Retinal pigment epithelial cell (primary cell): Measurements from ENCODE around the gene PCK1.
"Not testable (repeated sequence)": the region's sequence is repeated elsewhere in the genome, so short reads cannot be mapped to it uniquely, and the experiment has no call there.

Experiments
- DNase-seq: peaks from one replicate; pipeline ENCODE4 v3.0.0-alpha.2; 2010; ENCODE audit warnings: low read depth
- H3K4me3 ChIP-seq: 2 replicates; pipeline ENCODE4 v1.5.1; 2011; ENCODE audit warnings: mild to moderate bottlenecking, low read length, control low read depth, moderate library complexity
- TF ChIP-seq, protein P1 (sequence below): conservative IDR thresholded peaks from 2 replicates; pipeline ENCODE4 v1.5.1; 2011; ENCODE audit warnings: low read depth, low read length, control low read depth, inconsistent platforms

Gene PCK1

DNA sequence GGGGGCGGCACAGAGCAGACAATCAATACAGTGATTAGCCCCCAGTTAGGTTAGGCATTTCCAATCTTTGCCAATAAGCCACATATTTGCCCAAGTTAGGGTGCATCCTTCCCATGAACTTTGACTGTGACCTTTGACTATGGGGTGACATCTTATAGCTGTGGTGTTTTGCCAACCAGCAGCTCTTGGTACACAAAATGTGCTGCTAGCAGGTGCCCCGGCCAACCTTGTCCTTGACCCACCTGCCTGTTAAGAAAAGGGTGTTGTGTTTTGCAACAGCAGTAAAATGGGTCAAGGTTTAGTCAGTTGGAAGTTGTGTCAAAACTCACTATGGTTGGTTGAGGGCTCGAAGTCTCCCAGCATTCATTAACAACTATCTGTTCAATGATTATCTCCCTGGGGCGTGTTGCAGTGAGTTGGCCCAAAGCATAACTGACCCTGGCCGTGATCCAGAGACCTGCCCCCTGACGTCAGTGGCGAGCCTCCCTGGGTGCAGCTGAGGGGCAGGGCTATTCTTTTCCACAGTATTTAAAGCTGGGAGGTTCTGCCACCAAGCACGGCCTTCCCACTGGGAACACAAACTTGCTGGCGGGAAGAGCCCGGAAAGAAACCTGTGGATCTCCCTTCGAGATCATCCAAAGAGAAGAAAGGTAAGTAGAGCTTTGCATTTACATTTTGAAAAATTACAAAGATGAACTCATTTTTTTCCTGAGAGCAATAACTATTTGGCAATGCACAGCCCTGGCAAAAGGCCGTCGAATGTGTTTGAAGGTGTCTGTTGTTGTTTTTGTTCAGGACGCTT is at the start of gene PCK1:
Gene PCK1, plus strand, starts transcription at position 557 of the 802 bp plus-strand sequence. CDS start 302 bp downstream, outside the sequence.
- no peak for DNase-seq
- H3K4me3 ChIP-seq: no peak within 1 kb of the TSS
- TF ChIP-seq, protein P1, sequence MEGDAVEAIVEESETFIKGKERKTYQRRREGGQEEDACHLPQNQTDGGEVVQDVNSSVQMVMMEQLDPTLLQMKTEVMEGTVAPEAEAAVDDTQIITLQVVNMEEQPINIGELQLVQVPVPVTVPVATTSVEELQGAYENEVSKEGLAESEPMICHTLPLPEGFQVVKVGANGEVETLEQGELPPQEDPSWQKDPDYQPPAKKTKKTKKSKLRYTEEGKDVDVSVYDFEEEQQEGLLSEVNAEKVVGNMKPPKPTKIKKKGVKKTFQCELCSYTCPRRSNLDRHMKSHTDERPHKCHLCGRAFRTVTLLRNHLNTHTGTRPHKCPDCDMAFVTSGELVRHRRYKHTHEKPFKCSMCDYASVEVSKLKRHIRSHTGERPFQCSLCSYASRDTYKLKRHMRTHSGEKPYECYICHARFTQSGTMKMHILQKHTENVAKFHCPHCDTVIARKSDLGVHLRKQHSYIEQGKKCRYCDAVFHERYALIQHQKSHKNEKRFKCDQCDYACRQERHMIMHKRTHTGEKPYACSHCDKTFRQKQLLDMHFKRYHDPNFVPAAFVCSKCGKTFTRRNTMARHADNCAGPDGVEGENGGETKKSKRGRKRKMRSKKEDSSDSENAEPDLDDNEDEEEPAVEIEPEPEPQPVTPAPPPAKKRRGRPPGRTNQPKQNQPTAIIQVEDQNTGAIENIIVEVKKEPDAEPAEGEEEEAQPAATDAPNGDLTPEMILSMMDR: no peak

DNA sequence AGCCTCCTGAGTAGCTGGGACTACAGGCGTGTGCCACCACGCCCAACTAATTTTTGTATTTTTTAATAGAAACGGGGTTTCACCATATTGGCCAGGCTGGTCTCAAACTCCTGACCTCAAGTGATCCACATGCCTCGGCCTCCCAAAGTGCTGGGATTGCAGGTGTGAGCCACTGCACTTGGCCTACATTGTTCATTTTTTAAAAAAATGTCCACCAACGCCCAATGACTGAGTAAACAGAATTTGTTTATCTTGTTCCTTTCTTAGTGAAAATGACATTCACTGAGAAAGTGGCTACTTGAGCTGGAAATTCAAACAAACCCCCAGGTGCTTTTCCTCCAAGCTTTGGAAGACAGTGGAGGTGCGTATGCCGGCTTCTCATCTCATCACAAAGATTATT is 49.2 kb upstream of the PCK1 start:
- not testable (repeated sequence) for H3K4me3 ChIP-seq, DNase-seq

DNA sequence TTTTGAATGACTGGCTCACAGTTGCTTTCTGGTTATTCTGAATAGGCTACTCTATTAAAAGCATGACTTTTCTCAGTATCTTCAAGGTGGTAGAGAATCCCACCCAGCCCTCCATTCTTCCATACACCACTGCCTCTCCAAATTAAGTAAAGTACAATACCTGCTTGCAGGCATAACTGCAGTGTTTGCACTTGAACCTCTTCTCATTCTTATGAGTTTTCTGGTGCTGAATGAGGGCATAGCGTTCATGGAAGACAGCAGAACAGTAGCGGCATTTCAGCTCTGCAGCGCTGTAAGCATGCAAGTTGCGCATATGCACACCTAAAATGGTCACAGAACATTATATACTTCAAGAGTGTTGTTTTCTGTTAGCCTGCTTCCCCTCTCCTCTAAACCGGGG is 48.5 kb upstream of the PCK1 start:
- no peak overlapping the region for H3K4me3 ChIP-seq
- no peak for DNase-seq
- TF ChIP-seq, protein P1: no peak

DNA sequence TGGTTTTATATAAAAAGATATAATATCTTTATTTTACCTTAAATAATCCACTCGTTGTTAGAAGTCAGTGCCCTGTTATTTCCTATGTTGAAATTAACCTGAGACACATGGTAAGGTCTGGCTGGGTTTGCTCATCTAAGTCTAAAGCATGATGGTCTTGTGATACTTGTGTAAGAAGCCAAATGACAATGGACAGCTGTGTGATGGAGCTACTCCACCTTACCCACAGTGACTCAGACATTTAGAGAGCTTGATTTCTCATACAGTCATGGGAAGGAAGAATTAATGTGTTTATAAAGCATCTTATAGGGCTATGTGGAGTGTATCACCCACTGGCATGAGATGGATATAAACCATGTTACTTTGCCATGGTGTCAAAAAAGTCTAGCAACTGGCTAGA is 47.7 kb upstream of the PCK1 start:
- no peak for DNase-seq
- H3K4me3 ChIP-seq: no peak overlapping the region
- TF ChIP-seq, protein P1: no peak

DNA sequence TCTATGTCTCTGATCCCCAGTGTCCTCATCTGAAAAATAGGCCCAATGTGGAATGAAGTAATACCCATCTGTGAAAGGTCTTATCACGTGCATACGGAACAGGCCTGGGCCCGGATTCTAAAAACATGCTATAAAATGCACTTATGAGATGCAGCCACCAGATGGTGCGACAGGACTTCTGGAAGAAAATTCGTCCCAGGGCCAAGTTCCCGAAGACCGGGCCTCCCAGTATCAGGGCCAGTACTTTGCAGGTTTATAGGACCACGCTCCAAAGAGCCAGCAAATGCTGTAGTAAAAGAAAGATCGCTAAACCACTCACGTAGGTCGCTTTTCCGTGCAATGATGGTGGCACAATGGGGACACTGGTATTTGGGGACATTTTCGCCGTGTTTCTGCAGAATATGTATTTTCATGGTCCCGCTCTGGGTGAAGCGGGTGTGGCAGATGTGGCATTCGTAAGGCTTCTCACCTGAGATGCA is 46.6 kb upstream of the PCK1 start:
- TF ChIP-seq, protein P1: peak; percentile 73
- DNase-seq: peak; percentile 10
- H3K4me3 ChIP-seq: no peak overlapping the region

DNA sequence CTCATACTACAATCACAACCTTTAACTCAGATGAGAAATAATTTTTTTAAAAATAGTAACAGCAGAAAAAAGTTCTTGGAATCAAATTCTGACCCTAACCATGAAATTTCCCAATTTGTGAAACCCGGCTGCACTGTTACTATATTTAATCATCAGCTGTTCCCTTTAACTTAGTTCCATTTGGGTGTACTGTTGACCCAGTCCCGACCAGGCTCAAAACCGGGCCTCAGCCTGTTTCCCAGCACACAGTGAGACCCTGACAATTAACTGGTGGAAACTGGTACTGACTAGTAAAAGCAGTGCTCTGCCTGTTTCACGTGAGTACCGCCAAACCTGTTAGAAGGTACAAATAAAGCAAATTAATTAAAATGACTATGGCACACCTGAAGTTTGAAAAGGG is 43.0 kb upstream of the PCK1 start:
- TF ChIP-seq, protein P1: no peak
- DNase-seq: no peak
- no peak overlapping the region for H3K4me3 ChIP-seq

DNA sequence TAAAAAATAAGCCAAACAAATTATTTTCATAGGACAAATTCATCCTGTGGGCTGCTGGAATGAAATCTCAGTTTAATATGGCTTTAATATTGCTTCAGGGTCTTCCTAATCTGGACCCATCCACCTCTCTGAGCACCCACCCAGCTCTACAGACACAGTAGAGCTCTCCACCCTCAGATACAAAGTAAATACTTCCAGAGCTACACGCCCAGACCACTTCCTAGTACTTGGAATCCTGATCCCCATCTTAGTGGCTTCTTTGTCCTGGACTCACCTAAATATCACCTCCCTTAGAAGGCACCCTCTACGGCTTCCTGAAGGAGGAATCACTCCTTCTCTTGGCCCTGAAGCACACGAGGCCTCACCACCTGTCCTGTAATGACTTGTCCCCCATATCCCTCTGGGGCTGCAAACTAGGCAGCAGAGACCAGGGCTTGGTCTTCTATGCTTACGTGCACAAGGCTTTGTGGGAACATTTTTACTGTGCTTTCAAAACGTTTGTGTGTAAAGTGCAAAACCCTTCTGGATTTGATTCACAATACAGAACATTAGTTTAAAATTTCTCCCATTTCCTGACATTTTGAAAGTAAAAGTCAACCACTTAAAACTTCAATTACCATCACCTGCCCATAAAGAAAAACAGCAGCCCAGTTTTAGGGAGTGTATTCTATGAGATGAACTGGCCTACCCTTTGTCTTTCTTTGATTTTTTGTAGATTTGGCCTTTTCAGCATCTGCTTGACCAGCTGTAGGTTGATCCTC is 38.4 kb upstream of the PCK1 start:
- DNase-seq: no peak

More for the DNA sequence above, 38.4 kb upstream of the PCK1 start:
- TF ChIP-seq, protein P1: no peak
- H3K4me3 ChIP-seq: no peak overlapping the region
